GM23338 (cell line): ENCODE results near the gene SERPINA1. TPM values are rescaled to one million over a fixed set of nuclear protein-coding genes. Genes with fewer than 3 reads are reported as not detected.

Source experiments
- ATAC-seq: fragments of 200-7000 bp; cut with Tn5 transposase; 3 replicates; pipeline ENCODE4 v1.9.1; 2020
- DNase-seq: peaks from one replicate; pipeline ENCODE4 v3.0.0-alpha.2; 2015; ENCODE audit warnings: low spot score
- H2AFZ ChIP-seq: fragments of 200-600 bp; sonication (generic); 2 replicates; pipeline ENCODE4 v1.8.0; 2016; ENCODE audit warnings: antibody characterized with exemption, mild to moderate bottlenecking, moderate library complexity
- H3F3A ChIP-seq: fragments of 200-600 bp; sonication (generic); replicated peaks from 2 replicates; pipeline ENCODE4 v1.8.0; 2017; ENCODE audit warnings: antibody characterized with exemption, mixed run types, low read depth
- H3K27ac ChIP-seq: fragments of 200-600 bp; sonication (generic); 2 replicates; pipeline ENCODE4 v1.6.1; 2016; ENCODE audit warnings: low read depth
- H3K27me3 ChIP-seq: fragments of 200-600 bp; sonication (generic); 2 replicates; pipeline ENCODE4 v1.8.0; 2016; ENCODE audit warnings: mild to moderate bottlenecking, mixed run types, moderate library complexity; ENCODE audit not compliant: insufficient read depth
- H3K36me3 ChIP-seq: fragments of 200-600 bp; sonication (generic); 2 replicates; pipeline ENCODE4 v1.8.0; 2016; ENCODE audit warnings: mild to moderate bottlenecking; ENCODE audit not compliant: insufficient read depth
- H3K4me1 ChIP-seq: fragments of 200-600 bp; sonication (generic); 2 replicates; pipeline ENCODE4 v1.8.0; 2016; ENCODE audit warnings: mild to moderate bottlenecking, moderate library complexity; ENCODE audit not compliant: insufficient read depth
- H3K4me2 ChIP-seq: fragments of 200-600 bp; sonication (generic); 2 replicates; pipeline ENCODE4 v1.7.1; 2017; ENCODE audit warnings: mixed run types
- H3K4me3 ChIP-seq: fragments of 200-600 bp; sonication (generic); 2 replicates; pipeline ENCODE4 v1.6.1; 2016; ENCODE audit warnings: mixed run types
- H3K79me2 ChIP-seq: fragments of 200-600 bp; sonication (generic); replicated peaks from 2 replicates; pipeline ENCODE4 v1.8.0; 2017; ENCODE audit warnings: mild to moderate bottlenecking; ENCODE audit not compliant: insufficient read depth
- H3K9me2 ChIP-seq: fragments of 200-600 bp; sonication (generic); 2 replicates; pipeline ENCODE4 v1.8.0; 2017; ENCODE audit not compliant: insufficient read depth
- H4K20me1 ChIP-seq: fragments of 200-600 bp; sonication (generic); replicated peaks from 2 replicates; pipeline ENCODE4 v1.8.0; 2017; ENCODE audit warnings: mild to moderate bottlenecking; ENCODE audit not compliant: insufficient read depth
- H3K27ac Mint-ChIP-seq: 2 replicates; pipeline ENCODE4 v1.8.0; 2020; ENCODE audit warnings: inconsistent platforms, mild to moderate bottlenecking, moderate library complexity, mixed read lengths
- H3K27me3 Mint-ChIP-seq: 3 replicates; pipeline ENCODE4 v1.8.0; 2022; ENCODE audit warnings: low read depth, mild to moderate bottlenecking, moderate library complexity, mixed read lengths, inconsistent platforms; ENCODE audit not compliant: insufficient read depth, poor library complexity
- H3K36me3 Mint-ChIP-seq: 3 replicates; pipeline ENCODE4 v1.8.0; 2021; ENCODE audit warnings: low read depth, mild to moderate bottlenecking, inconsistent platforms, moderate library complexity, mixed read lengths
- H3K4me1 Mint-ChIP-seq: 3 replicates; pipeline ENCODE4 v1.8.0; 2020; ENCODE audit warnings: mild to moderate bottlenecking, inconsistent platforms, mixed read lengths
- H3K4me3 Mint-ChIP-seq: 3 replicates; pipeline ENCODE4 v1.8.0; 2021; ENCODE audit warnings: moderate library complexity, mild to moderate bottlenecking, inconsistent platforms, mixed read lengths
- H3K9me3 Mint-ChIP-seq: 3 replicates; pipeline ENCODE4 v1.8.0; 2020; ENCODE audit warnings: moderate library complexity, mild to moderate bottlenecking, inconsistent platforms, mixed read lengths
- CTCF ChIP-seq, 2 experiments: fragments of 200-600 bp in 1 of 2; sonication (generic) in 1 of 2; conservative IDR thresholded peaks; 2 replicates each; pipeline versions ENCODE4 v1.5.1 to v1.6.1; 2016 to 2017; ENCODE audit warnings: antibody characterized with exemption in 2 of 2, low read depth in 2 of 2, mild to moderate bottlenecking in 2 of 2, moderate library complexity in 1 of 2
- EZH2 ChIP-seq: fragments of 200-600 bp; sonication (generic); IDR thresholded peaks from one replicate; pipeline ENCODE4 v1.8.0; 2017; ENCODE audit warnings: antibody characterized with exemption, mild to moderate bottlenecking, low read depth; ENCODE audit not compliant: unreplicated experiment
- EZH2phosphoT487 ChIP-seq: fragments of 200-600 bp; sonication (generic); IDR thresholded peaks from one replicate; pipeline ENCODE4 v1.8.1; 2018; ENCODE audit warnings: antibody characterized with exemption; ENCODE audit not compliant: unreplicated experiment
- STAT1 ChIP-seq: IDR thresholded peaks from one replicate; pipeline ENCODE4 v1.6.1; 2016; ENCODE audit warnings: antibody characterized with exemption; ENCODE audit not compliant: unreplicated experiment
- ZNF114 ChIP-seq: fragments of 250-450 bp; sonication (Bioruptor Pico); IDR thresholded peaks from 2 replicates; pipeline ENCODE4 v1.5.0; 2020; ENCODE audit warnings: mild to moderate bottlenecking, moderate library complexity
- ZNF331 ChIP-seq: fragments of 250-450 bp; sonication (Bioruptor Pico); IDR thresholded peaks from 2 replicates; pipeline ENCODE4 v1.5.0; 2020; ENCODE audit warnings: low read depth, mild to moderate bottlenecking, moderate library complexity
- ZNF462 ChIP-seq: fragments of 250-450 bp; sonication (Bioruptor Pico); IDR thresholded peaks from 2 replicates; pipeline ENCODE4 v1.5.0; 2020; ENCODE audit warnings: mild to moderate bottlenecking, moderate library complexity
- polyA plus RNA-seq: library from polyadenylated mRNA; unstranded; fragments of >200 nt; fragmentation: Nextera tagmentation; extraction: Ambion mirVana; gene quantifications from 2 replicates; pipeline ENCODE4 v1.2.1, GENCODE V29; 2016
- total RNA-seq: library from RNA; depleted of rRNA; stranded (reverse); fragments of >200 nt; shearing (Covaris generic); gene quantifications from 2 replicates; pipeline ENCODE4 v1.2.3, GENCODE V29; 2014

SERPINA1 gene
- total and polyA plus RNA-seq, 2 experiments from 2014 or later = not detected

GRCh38 chr14:94378527-94379290 is 9.7 kb downstream of the SERPINA1 start:
- TF ChIP-seq STAT1 = no peak
- TF ChIP-seq EZH2phosphoT487 = no peak
- TF ChIP-seq CTCF (conservative IDR thresholded peaks at IDR 0.05; ENCODE audit: low read depth in 2 of 2) = no peak
- no peak for DNase-seq
- H3K79me2 ChIP-seq = no peaks in the 10 kb centered on the region
- H3K36me3 ChIP-seq = no peaks in the 10 kb centered on the region
- H3K4me1 ChIP-seq = peaks cover 14% of the 10 kb centered on the region
- H3K27me3 Mint-ChIP-seq = peaks cover 7% of the 10 kb centered on the region
- no peaks in the 10 kb centered on the region for H3F3A ChIP-seq
- H3K4me1 Mint-ChIP-seq = peaks cover 28% of the 10 kb centered on the region
- no peaks in the 10 kb centered on the region for H4K20me1 ChIP-seq
- H3K9me3 Mint-ChIP-seq = no peaks in the 10 kb centered on the region; the same call in 2 of the 3 replicates
- H3K4me3 Mint-ChIP-seq = no peak overlapping the region
- H3K9me2 ChIP-seq = peaks cover 6% of the 10 kb centered on the region; the same call in 1 of the 2 replicates
- no peak overlapping the region for H3K4me2 ChIP-seq
- H3K27ac ChIP-seq = no peak overlapping the region
- H3K4me3 ChIP-seq = no peak overlapping the region
- H3K27me3 ChIP-seq = no peaks in the 10 kb centered on the region
- ATAC-seq = no peak
- no peaks in the 10 kb centered on the region; the same call in 2 of the 3 replicates for H3K36me3 Mint-ChIP-seq
- H2AFZ ChIP-seq = no peak overlapping the region
- H3K27ac Mint-ChIP-seq = no peak overlapping the region

- Histone ChIP-seq H3F3A (no peaks in the 10 kb centered on the region), H3K4me1 (peaks cover 9% of the 10 kb centered on the region), H3K36me3 (no peaks in the 10 kb centered on the region), H3K27me3 (no peaks in the 10 kb centered on the region), H3K27ac (no peak overlapping the region), H2AFZ (no peak overlapping the region), H3K4me3 (no peak overlapping the region), H3K79me2 (no peaks in the 10 kb centered on the region), H4K20me1 (no peaks in the 10 kb centered on the region), H3K4me2 (no peak overlapping the region), H3K9me2 (peaks cover 6% of the 10 kb centered on the region; the same call in 1 of the 2 replicates)
- no peak for ATAC-seq
- H3K27ac Mint-ChIP-seq = no peak overlapping the region
- DNase-seq = no peak
- H3K4me3 Mint-ChIP-seq = no peak overlapping the region
- no peaks in the 10 kb centered on the region; the same call in 2 of the 3 replicates for H3K9me3 Mint-ChIP-seq
- no peaks in the 10 kb centered on the region; the same call in 2 of the 3 replicates for H3K36me3 Mint-ChIP-seq
- peaks cover 21% of the 10 kb centered on the region for H3K4me1 Mint-ChIP-seq
- H3K27me3 Mint-ChIP-seq = peaks cover 7% of the 10 kb centered on the region
- TF ChIP-seq ZNF114 (CRISPR knock-in tag) = no peak
- no peak for TF ChIP-seq EZH2
- TF ChIP-seq ZNF462 = no peak
- TF ChIP-seq ZNF331 (CRISPR knock-in tag) = no peak
- TF ChIP-seq STAT1 = no peak
Observed at GRCh38 chr14:94377866-94378470, 10.4 kb downstream of the SERPINA1 start.
